SK-N-SH (cell line): ENCODE results near the gene MORF4L1. TPM values are rescaled to one million over a fixed set of nuclear protein-coding genes. Genes with fewer than 3 reads are reported as not detected.

Experiments used
- CTCF ChIA-PET: fragments of 300-600, 350-600 bp; formaldehyde crosslinking; extraction: SDS; loops from one replicate; lab custom pipeline; 2021; lab: Yijun Ruan, JAX
- POLR2A ChIA-PET: fragments of 350-600 bp; sonication (Branson Sonifier 250); formaldehyde crosslinking; extraction: SDS; loops from one replicate; lab custom pipeline; 2020; ENCODE audit warnings: antibody characterized with exemption, inconsistent platforms; lab: Yijun Ruan, JAX
- DNase-seq: peaks from one replicate; pipeline ENCODE4 v3.0.0; 2012
- H2AFZ ChIP-seq: fragments of 200-600 bp; sonication (generic); 2 replicates; pipeline ENCODE4 v1.8.1; 2016; ENCODE audit warnings: antibody characterized with exemption, mild to moderate bottlenecking, low read depth
- H3F3A ChIP-seq: fragments of 200-600 bp; sonication (generic); replicated peaks from 2 replicates; pipeline ENCODE3; 2016; ENCODE audit warnings: antibody characterized with exemption, mild to moderate bottlenecking; ENCODE audit not compliant: insufficient read depth
- H3K27ac ChIP-seq, 2 experiments: fragments of 200-500 bp in 1 of 2; fragments of 200-600 bp in 1 of 2; sonication (Bioruptor generic) in 1 of 2; sonication (generic), shearing (Covaris generic) in 1 of 2; 2 replicates each; pipeline versions ENCODE4 v1.5.1 to v1.6.1; 2014 to 2016; ENCODE audit warnings: low read depth in 2 of 2, inconsistent platforms in 1 of 2, low read length in 1 of 2, mild to moderate bottlenecking in 1 of 2, mixed read lengths in 1 of 2
- H3K27me3 ChIP-seq: fragments of 200-600 bp; sonication (generic), shearing (Covaris generic); 2 replicates; pipeline ENCODE4 v1.6.1; 2016; ENCODE audit warnings: mixed run types; ENCODE audit not compliant: insufficient read depth
- H3K36me3 ChIP-seq, 2 experiments: fragments of 200-500 bp in 1 of 2; fragments of 200-600 bp in 1 of 2; sonication (Bioruptor generic) in 1 of 2; sonication (generic) in 1 of 2; replicated peaks in 1 of 2; 2 replicates each; pipeline versions ENCODE3 to v1.5.1; 2014 to 2016; ENCODE audit warnings: low read length in 1 of 2, mild to moderate bottlenecking in 1 of 2; ENCODE audit not compliant: insufficient read depth in 2 of 2, control insufficient read depth in 1 of 2
- H3K4me1 ChIP-seq, 2 experiments: fragments of 200-500 bp in 1 of 2; fragments of 200-600 bp in 1 of 2; sonication (Bioruptor generic) in 1 of 2; sonication (generic), shearing (Covaris generic) in 1 of 2; 2 replicates each; pipeline versions ENCODE4 v1.5.1 to v1.6.1; 2014 to 2016; ENCODE audit warnings: low read depth in 1 of 2, low read length in 1 of 2, mixed run types in 1 of 2; ENCODE audit not compliant: insufficient read depth in 2 of 2, control insufficient read depth in 1 of 2
- H3K4me2 ChIP-seq: fragments of 200-600 bp; sonication (generic), shearing (Covaris generic); 2 replicates; pipeline ENCODE4 v1.6.1; 2017; ENCODE audit warnings: mixed run types
- H3K4me3 ChIP-seq, 2 experiments: fragments of 200-500 bp in 1 of 2; fragments of 200-600 bp in 1 of 2; sonication (Bioruptor generic) in 1 of 2; sonication (generic), shearing (Covaris generic) in 1 of 2; 2 replicates each; pipeline versions ENCODE4 v1.5.1 to v1.8.1; 2014 to 2016; ENCODE audit warnings: low read depth in 2 of 2, inconsistent platforms in 1 of 2, low read length in 1 of 2, mild to moderate bottlenecking in 1 of 2, mixed read lengths in 1 of 2, moderate library complexity in 1 of 2
- H3K79me2 ChIP-seq: fragments of 200-600 bp; sonication (generic); 2 replicates; pipeline ENCODE4 v1.8.1; 2017; ENCODE audit warnings: mild to moderate bottlenecking; ENCODE audit not compliant: insufficient read depth
- H3K9ac ChIP-seq: fragments of 200-600 bp; sonication (generic); 2 replicates; pipeline ENCODE4 v1.6.1; 2017; ENCODE audit warnings: mixed run types
- H3K9me2 ChIP-seq: fragments of 200-600 bp; sonication (generic); 2 replicates; pipeline ENCODE4 v1.6.1; 2017; ENCODE audit warnings: mixed run types
- H3K9me3 ChIP-seq: fragments of 200-600 bp; sonication (generic); 2 replicates; pipeline ENCODE4 v1.6.1; 2017; ENCODE audit warnings: mixed run types, mild to moderate bottlenecking, moderate library complexity
- H4K20me1 ChIP-seq: fragments of 200-600 bp; sonication (generic); 2 replicates; pipeline ENCODE4 v1.6.1; 2017; ENCODE audit warnings: mild to moderate bottlenecking, mixed run types; ENCODE audit not compliant: insufficient read depth
- EZH2phosphoT487 ChIP-seq: fragments of 200-600 bp; sonication (generic); IDR thresholded peaks from 2 replicates; pipeline ENCODE4 v1.6.1; 2017; ENCODE audit warnings: low read depth, mixed run types, mild to moderate bottlenecking, antibody characterized with exemption, moderate library complexity, borderline replicate concordance
- FOSL2 ChIP-seq: IDR thresholded peaks from 2 replicates; pipeline ENCODE4 v1.4.0; 2012; ENCODE audit warnings: low read depth, mild to moderate bottlenecking, moderate library complexity, borderline replicate concordance
- JUND ChIP-seq: IDR thresholded peaks from 2 replicates; pipeline ENCODE4 v1.4.0; 2012
- RFX5 ChIP-seq: IDR thresholded peaks from 2 replicates; pipeline ENCODE4 v1.6.1; 2012; ENCODE audit warnings: mild to moderate bottlenecking, improper control_type of control experiment, low read length
- SIN3A ChIP-seq: IDR thresholded peaks from 2 replicates; pipeline ENCODE4 v1.6.1; 2012; ENCODE audit warnings: low read depth, mild to moderate bottlenecking, low read length, moderate library complexity, borderline replicate concordance
- SMC3 ChIP-seq: IDR thresholded peaks from 2 replicates; pipeline ENCODE4 v1.6.1; 2012; ENCODE audit warnings: low read depth, low read length, improper control_type of control experiment
- YY1 ChIP-seq: IDR thresholded peaks from 2 replicates; pipeline ENCODE4 v1.4.0; 2012; ENCODE audit warnings: low read depth, mild to moderate bottlenecking
- WGBS: methylation state at CpG from one replicate; pipeline ENCODE4 v1.1.6; 2017; ENCODE audit warnings: low lambda C conversion rate; 5-methylcytosine and 5-hydroxymethylcytosine counted together
- polyA plus RNA-seq, 3 experiments: library from polyadenylated mRNA; depleted of rRNA; stranded (reverse); fragments of >200 nt; gene quantifications; 2 replicates each; pipeline ENCODE4 v1.2.3, GENCODE V29; 2012
- small RNA-seq, 7 experiments: library from RNA; depleted of rRNA; stranded (forward); fragments of <200 nt; gene quantifications; one replicate each; pipeline ENCODE3, GENCODE V24; 2012
- TF ChIP-seq, protein P1 (sequence below): fragments of 150-350 bp; IDR thresholded peaks from 2 replicates; pipeline ENCODE4 v1.6.1; 2016; ENCODE audit warnings: mild to moderate bottlenecking, low read depth, low read length
- TF ChIP-seq, protein P2 (sequence below): fragments of 150-350 bp; IDR thresholded peaks from 2 replicates; pipeline ENCODE4 v1.6.1; 2017; ENCODE audit warnings: antibody characterized with exemption, low read length, low read depth, borderline replicate concordance
- TF ChIP-seq, protein P3 (sequence below): IDR thresholded peaks from 2 replicates; pipeline ENCODE4 v1.4.0; 2012; ENCODE audit warnings: low read depth, borderline replicate concordance

Gene MORF4L1
- polyA plus RNA-seq, 1 of the 3 experiments (the other 2 are of a cell fraction), result 163 TPM

DNA sequence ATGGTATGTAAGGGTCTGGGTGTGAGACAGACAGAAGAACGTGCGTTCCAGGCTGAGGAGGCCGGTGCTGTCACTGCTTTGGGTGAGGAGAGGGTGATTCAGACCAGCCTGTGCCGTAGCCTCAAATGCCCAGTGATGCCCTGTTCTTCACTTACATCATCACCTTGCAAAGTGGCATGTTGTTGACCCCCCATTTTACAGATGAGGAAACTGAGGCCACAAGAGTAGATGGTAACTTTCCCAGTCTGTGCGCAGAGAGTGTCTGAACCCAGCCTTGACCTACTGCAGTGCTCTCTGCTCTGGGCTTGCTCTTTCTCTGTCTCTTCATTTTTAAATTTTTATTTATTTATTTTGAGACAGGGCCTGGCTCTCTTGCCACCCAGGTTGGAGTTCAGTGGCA is 73.8 kb downstream of the MORF4L1 start:
- Histone ChIP-seq H2AFZ (no peak overlapping the region), H3K9me3 (no peaks in the 10 kb centered on the region), H3K36me3 (no peaks in the 10 kb centered on the region), H3K79me2 (no peaks in the 10 kb centered on the region), H3K27me3 (no peaks in the 10 kb centered on the region), H3K9me2 (no peaks in the 10 kb centered on the region), H3K27ac (no peak overlapping the region), H3F3A (no peaks in the 10 kb centered on the region), H4K20me1 (no peaks in the 10 kb centered on the region)
- WGBS, result 93% methylated on average over 5 of the region's 5 CpGs
- DNase-seq, result no peak
- POLR2A ChIA-PET, result interaction anchor here (0.8 kb wide), 1 partner anchor 816 kb away, joined by 6 read pairs; no protein-coding TSS in a partner anchor
- TF ChIP-seq FOSL2, result no peak
- TF ChIP-seq, protein P1, sequence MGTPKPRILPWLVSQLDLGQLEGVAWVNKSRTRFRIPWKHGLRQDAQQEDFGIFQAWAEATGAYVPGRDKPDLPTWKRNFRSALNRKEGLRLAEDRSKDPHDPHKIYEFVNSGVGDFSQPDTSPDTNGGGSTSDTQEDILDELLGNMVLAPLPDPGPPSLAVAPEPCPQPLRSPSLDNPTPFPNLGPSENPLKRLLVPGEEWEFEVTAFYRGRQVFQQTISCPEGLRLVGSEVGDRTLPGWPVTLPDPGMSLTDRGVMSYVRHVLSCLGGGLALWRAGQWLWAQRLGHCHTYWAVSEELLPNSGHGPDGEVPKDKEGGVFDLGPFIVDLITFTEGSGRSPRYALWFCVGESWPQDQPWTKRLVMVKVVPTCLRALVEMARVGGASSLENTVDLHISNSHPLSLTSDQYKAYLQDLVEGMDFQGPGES, result no peak
- no peak for TF ChIP-seq EZH2phosphoT487
- TF ChIP-seq, protein P2, sequence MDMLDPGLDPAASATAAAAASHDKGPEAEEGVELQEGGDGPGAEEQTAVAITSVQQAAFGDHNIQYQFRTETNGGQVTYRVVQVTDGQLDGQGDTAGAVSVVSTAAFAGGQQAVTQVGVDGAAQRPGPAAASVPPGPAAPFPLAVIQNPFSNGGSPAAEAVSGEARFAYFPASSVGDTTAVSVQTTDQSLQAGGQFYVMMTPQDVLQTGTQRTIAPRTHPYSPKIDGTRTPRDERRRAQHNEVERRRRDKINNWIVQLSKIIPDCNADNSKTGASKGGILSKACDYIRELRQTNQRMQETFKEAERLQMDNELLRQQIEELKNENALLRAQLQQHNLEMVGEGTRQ, result no peak
- no peak for TF ChIP-seq JUND
- TF ChIP-seq, all 33 proteins: peak for 0
- H3K4me3 ChIP-seq, result no peak overlapping the region
- H3K4me1 ChIP-seq, result peaks cover 0 to 11% of the 10 kb centered on the region in 2 experiments; a peak in 1 of 4 replicates
- no peak overlapping the region for H3K9ac ChIP-seq
- CTCF ChIA-PET, result interaction anchor here (1.2 kb wide), 1 partner anchor 36 kb away, joined by 3 read pairs; no protein-coding TSS in a partner anchor
- H3K4me2 ChIP-seq, result no peak overlapping the region

DNA sequence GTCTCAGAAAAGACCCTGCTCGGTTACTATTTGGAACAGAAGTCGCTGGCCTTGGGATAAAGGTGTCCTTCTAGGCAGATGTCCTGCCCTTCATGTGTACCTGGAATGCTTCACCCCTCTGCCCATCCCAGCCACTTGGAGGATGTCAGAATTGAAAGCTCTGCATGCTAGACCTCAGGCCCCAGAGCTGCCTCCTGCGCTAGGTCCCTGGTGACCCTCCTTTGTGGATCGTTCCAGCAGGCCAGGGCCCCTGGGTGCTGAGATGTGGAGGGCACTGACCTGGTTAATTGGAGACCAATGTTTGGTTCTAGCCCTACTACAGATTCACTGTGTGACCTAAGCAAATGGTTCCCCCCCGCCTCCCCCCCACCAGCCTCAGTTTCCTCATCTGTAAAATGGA is 74.8 kb downstream of the MORF4L1 start:
- no peak for DNase-seq
- H3K4me3 ChIP-seq, result no peak overlapping the region
- H3K79me2 ChIP-seq, result no peaks in the 10 kb centered on the region
- peaks cover 0 to 11% of the 10 kb centered on the region in 2 experiments; a peak in 1 of 4 replicates for H3K4me1 ChIP-seq
- CTCF ChIA-PET, result interaction anchor here (1.0 to 1.2 kb wide), 2 partner anchors 20 to 37 kb away, joined by 3 read pairs; no protein-coding TSS in a partner anchor
- no peak overlapping the region for H3K9ac ChIP-seq
- H2AFZ ChIP-seq, result no peak overlapping the region
- H3K27ac ChIP-seq, result no peak overlapping the region
- no peaks in the 10 kb centered on the region for H3K27me3 ChIP-seq
- no peak overlapping the region for H3K4me2 ChIP-seq
- no peaks in the 10 kb centered on the region for H3K9me3 ChIP-seq
- H3F3A ChIP-seq, result no peaks in the 10 kb centered on the region
- H3K9me2 ChIP-seq, result no peaks in the 10 kb centered on the region
- no peaks in the 10 kb centered on the region for H3K36me3 ChIP-seq
- POLR2A ChIA-PET, result no interaction called here
- H4K20me1 ChIP-seq, result no peaks in the 10 kb centered on the region
- TF ChIP-seq, protein P3, sequence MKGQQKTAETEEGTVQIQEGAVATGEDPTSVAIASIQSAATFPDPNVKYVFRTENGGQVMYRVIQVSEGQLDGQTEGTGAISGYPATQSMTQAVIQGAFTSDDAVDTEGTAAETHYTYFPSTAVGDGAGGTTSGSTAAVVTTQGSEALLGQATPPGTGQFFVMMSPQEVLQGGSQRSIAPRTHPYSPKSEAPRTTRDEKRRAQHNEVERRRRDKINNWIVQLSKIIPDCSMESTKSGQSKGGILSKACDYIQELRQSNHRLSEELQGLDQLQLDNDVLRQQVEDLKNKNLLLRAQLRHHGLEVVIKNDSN, result no peak
- TF ChIP-seq SMC3, result no peak
- TF ChIP-seq RFX5, result no peak
- no peak for TF ChIP-seq SIN3A
- TF ChIP-seq YY1, result no peak
- 73% methylated on average over 3 of the region's 5 CpGs for WGBS

Small RNAs within 50 kb of the gene (small RNA-seq; reads per million reads assigned to genes)
- gene RNU6-415P, result 0 reads per million in 7 experiments

Other genes with a start within 250 kb of the MORF4L1 start
- gene CHRNB4, start 231.7 kb upstream of the MORF4L1 start, polyA plus RNA-seq (2012; rRNA removed), result 0.30 and 0.55 TPM in 2 replicates
- 12.7 and 17.9 TPM in 2 replicates for gene ADAMTS7, start 61.4 kb upstream of the MORF4L1 start, polyA plus RNA-seq (2012; rRNA removed)
- 22.7 and 23.0 TPM in 2 replicates for gene CTSH, start 72.2 kb downstream of the MORF4L1 start, polyA plus RNA-seq (2012; rRNA removed)
- 0.10 TPM in 1 of 2 replicates, not detected in the other for gene RASGRF1, start 217.9 kb downstream of the MORF4L1 start, polyA plus RNA-seq (2012; rRNA removed)